Endothelial cell (in vitro differentiated cells): Measurements from ENCODE around the gene HOXD3. TPM values are rescaled to one million over a fixed set of nuclear protein-coding genes. Genes with fewer than 3 reads are reported as not detected.

Experiments used
- DNase-seq: peaks from one replicate; pipeline ENCODE4 v3.0.0; 2021; ENCODE audit warnings: low spot score
- H3K27ac Mint-ChIP-seq: one replicate; pipeline ENCODE4 v1.8.0; 2021; ENCODE audit warnings: mixed read lengths, inconsistent platforms; ENCODE audit not compliant: unreplicated experiment
- H3K27me3 Mint-ChIP-seq: one replicate; pipeline ENCODE4 v1.8.0; 2021; ENCODE audit warnings: mild to moderate bottlenecking, moderate library complexity, mixed read lengths, inconsistent platforms; ENCODE audit not compliant: unreplicated experiment
- H3K36me3 Mint-ChIP-seq: one replicate; pipeline ENCODE4 v1.8.0; 2021; ENCODE audit warnings: mild to moderate bottlenecking, low read depth, mixed read lengths, inconsistent platforms; ENCODE audit not compliant: unreplicated experiment
- H3K4me1 Mint-ChIP-seq: one replicate; pipeline ENCODE4 v1.8.0; 2021; ENCODE audit warnings: mild to moderate bottlenecking, mixed read lengths, inconsistent platforms; ENCODE audit not compliant: unreplicated experiment
- H3K4me3 Mint-ChIP-seq: one replicate; pipeline ENCODE4 v1.8.0; 2021; ENCODE audit warnings: mild to moderate bottlenecking, mixed read lengths, inconsistent platforms; ENCODE audit not compliant: unreplicated experiment
- H3K9me3 Mint-ChIP-seq: one replicate; pipeline ENCODE4 v1.8.0; 2021; ENCODE audit warnings: mixed read lengths, inconsistent platforms; ENCODE audit not compliant: unreplicated experiment
- total RNA-seq: library from RNA; stranded (reverse); fragmentation: NEBNext Ultra II Directional; extraction: Animal tissue kit (Norgen Biotek cat#: 25700); gene quantifications from one replicate; pipeline ENCODE4 v1.2.1, GENCODE V29; 2021; ENCODE audit not compliant: unreplicated experiment
- TF ChIP-seq, protein P1 (sequence below): fragments of 200-600 bp; sonication (generic); IDR thresholded peaks from one replicate; pipeline ENCODE4 v1.5.0; 2021; ENCODE audit warnings: antibody characterized with exemption; ENCODE audit not compliant: unreplicated experiment

The HOXD3 gene
- total RNA-seq, 1 donor from 2014 or later, result 4.1 TPM

DNA sequence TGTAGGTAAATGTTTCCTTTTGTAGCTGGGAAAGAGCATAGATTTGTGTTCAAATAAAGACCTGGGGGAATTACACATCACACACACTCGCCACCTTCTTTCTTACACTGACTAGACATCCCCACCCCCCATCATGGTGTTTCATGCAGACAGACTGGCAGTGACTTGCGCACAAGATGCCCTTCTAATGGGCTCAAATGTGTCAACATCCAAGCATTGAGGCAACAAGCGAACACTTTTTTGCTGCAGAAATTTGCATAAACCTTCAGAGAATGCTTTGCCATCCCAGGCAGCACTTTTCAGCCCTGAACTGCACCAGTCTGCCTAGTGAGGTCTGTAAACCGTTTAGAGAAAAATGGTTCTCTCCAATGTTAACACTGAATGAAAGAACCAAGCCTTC lies 23.1 kb upstream of the HOXD3 start:
- Mint-ChIP-seq H3K36me3 (peaks cover 6% of the 10 kb centered on the region), H3K9me3 (no peaks in the 10 kb centered on the region), H3K27me3 (peaks cover 36% of the 10 kb centered on the region), H3K4me3 (no peak overlapping the region), H3K27ac (no peak overlapping the region), H3K4me1 (peaks cover 31% of the 10 kb centered on the region)
- TF ChIP-seq, protein P1, sequence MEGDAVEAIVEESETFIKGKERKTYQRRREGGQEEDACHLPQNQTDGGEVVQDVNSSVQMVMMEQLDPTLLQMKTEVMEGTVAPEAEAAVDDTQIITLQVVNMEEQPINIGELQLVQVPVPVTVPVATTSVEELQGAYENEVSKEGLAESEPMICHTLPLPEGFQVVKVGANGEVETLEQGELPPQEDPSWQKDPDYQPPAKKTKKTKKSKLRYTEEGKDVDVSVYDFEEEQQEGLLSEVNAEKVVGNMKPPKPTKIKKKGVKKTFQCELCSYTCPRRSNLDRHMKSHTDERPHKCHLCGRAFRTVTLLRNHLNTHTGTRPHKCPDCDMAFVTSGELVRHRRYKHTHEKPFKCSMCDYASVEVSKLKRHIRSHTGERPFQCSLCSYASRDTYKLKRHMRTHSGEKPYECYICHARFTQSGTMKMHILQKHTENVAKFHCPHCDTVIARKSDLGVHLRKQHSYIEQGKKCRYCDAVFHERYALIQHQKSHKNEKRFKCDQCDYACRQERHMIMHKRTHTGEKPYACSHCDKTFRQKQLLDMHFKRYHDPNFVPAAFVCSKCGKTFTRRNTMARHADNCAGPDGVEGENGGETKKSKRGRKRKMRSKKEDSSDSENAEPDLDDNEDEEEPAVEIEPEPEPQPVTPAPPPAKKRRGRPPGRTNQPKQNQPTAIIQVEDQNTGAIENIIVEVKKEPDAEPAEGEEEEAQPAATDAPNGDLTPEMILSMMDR, result no peak
- DNase-seq, result no peak

DNA sequence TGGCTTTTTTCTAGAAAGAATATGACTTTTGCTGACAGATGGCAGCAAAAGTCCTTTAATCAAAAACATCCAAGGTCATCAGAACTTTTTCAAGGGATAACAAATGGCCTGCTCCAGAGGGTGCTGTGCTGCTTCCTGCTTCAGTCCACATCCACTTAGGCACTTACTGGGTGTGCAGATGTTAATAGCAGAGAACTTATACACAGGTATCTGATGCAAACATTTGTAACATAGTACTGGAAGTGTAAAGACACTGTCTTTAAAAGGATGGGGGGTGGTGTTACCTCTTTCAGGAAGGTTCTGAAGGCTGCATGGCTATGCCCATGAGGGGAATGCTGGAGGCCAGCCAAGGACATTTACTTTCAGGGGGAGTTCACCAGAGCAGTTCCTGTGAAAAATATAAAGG lies 22.1 kb upstream of the HOXD3 start:
- peaks cover 37% of the 10 kb centered on the region for H3K27me3 Mint-ChIP-seq
- H3K36me3 Mint-ChIP-seq, result peaks cover 6% of the 10 kb centered on the region
- DNase-seq, result no peak
- no peaks in the 10 kb centered on the region for H3K9me3 Mint-ChIP-seq
- TF ChIP-seq, protein P1, result no peak
- H3K4me3 Mint-ChIP-seq, result peak overlapping the region; percentile 90
- H3K27ac Mint-ChIP-seq, result peak overlapping the region; percentile 95
- peaks cover 35% of the 10 kb centered on the region for H3K4me1 Mint-ChIP-seq

DNA sequence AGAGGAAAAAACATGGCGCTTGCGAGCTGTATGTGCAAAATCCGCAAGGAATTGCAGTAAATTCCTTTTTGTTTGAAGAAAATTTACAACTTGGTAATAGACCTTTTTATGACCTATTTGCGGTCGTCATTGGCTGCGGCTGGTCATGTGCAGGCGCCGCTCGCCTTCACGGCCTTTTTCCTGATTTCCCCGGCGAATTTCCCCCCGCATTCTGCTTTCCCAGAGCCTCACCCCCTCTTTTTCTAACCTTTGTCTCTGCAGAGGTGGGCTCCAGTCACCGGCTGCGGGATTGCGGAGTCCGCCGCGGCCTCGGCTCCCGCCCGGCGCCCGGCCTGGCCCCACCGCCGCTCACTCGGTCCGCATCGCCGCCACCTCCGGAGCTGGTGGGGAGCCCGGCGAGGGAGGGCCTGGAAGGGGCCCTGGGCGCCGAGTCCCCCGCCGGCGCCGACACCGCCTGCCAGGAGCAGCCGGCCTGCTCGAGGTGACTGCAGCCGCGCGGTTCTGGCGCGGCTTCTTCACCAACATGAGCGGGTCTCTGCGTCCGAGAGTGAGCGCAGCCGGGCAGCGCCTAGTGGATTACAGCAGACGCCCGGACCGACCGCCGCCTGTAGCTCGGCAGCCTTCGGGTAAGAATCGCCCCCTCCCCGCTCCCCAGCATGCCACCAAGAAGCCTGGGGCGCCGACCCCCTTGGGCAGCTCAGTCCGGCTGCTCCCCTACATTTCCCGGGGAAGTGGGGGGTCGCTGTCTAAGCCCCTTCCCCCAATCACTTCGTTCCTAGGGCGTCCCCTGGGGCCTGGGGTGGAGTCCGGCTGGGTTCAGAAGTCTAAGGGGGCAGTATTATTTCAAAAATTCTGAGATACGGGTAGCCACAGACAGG lies 20.5 kb upstream of the HOXD3 start:
- H3K9me3 Mint-ChIP-seq, result no peaks in the 10 kb centered on the region
- TF ChIP-seq, protein P1, result no peak
- peak overlapping the region; percentile 95 for H3K27ac Mint-ChIP-seq
- H3K4me1 Mint-ChIP-seq, result peaks cover 34% of the 10 kb centered on the region
- DNase-seq, result no peak
- H3K4me3 Mint-ChIP-seq, result peak overlapping the region; percentile 90
- peaks cover 36% of the 10 kb centered on the region for H3K27me3 Mint-ChIP-seq
- H3K36me3 Mint-ChIP-seq, result peaks cover 6% of the 10 kb centered on the region

DNA sequence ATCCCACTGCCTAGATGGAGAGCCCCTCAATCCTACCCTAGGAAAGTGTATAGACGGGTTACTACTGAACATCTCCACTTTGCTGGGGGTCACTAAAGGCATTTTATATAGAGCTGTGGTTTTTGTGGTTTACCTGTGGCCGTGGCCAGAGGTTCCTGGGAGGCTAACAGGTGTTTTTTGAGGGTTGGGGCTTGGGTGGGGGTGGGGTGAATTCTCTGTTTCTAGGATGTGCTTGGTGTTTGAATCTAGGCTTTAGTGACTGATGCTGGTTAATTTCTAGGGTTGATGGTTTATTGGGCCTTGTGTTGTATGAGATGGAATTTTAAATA lies 19.9 kb upstream of the HOXD3 start:
- Mint-ChIP-seq H3K36me3 (peaks cover 6% of the 10 kb centered on the region), H3K4me1 (peaks cover 34% of the 10 kb centered on the region), H3K4me3 (peak overlapping the region; percentile 86), H3K27me3 (peaks cover 36% of the 10 kb centered on the region), H3K27ac (no peak overlapping the region), H3K9me3 (no peaks in the 10 kb centered on the region)
- TF ChIP-seq, protein P1, result no peak
- no peak for DNase-seq

DNA sequence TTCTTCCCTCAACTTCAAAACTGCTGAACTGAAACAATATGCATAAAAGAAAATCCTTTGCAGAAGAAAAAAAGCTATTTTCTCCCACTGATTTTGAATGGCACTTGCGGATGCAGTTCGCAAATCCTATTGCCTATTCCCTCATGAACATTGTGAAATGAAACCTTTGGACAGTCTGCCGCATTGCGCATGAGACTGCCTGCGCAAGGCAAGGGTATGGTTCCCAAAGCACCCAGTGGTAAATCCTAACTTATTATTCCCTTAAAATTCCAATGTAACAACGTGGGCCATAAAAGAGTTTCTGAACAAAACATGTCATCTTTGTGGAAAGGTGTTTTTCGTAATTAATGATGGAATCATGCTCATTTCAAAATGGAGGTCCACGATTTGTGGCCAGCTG lies 19.2 kb upstream of the HOXD3 start:
- Mint-ChIP-seq H3K4me1 (peaks cover 34% of the 10 kb centered on the region), H3K9me3 (no peaks in the 10 kb centered on the region), H3K36me3 (peaks cover 6% of the 10 kb centered on the region), H3K27me3 (peaks cover 34% of the 10 kb centered on the region), H3K27ac (no peak overlapping the region), H3K4me3 (peak overlapping the region; percentile 86)
- no peak for DNase-seq
- TF ChIP-seq, protein P1, result no peak
